ENCODE data around the gene CHPF2.

CHPF2 gene

GRCh38 chr7:151204383-151205032 is 27.8 kb upstream of the CHPF2 start:
- DNase-seq (ENCODE audit: low read depth in 2 of 2): no peak

DNA sequence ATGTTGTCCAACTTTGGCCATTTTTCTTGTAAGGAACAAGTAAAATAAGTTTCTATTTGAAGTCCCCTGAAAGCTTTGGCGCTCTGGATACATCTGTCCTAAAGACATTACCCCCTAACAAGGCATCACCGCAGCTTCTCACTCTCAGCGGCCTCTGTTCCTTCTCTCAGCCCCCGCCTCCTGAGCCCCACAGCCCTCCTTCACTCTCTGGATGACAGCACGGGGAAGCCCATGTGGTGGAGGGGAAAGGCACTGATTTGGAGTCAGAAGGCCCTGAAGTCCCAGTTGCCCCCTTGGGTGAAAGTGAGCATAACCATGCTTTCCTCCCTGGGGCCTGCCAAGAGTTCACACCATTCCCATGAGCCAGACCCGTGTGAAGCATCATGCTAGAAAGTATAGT is 26.6 kb upstream of the CHPF2 start:
- no peak for DNase-seq (ENCODE audit: low read depth in 2 of 2)

DNA sequence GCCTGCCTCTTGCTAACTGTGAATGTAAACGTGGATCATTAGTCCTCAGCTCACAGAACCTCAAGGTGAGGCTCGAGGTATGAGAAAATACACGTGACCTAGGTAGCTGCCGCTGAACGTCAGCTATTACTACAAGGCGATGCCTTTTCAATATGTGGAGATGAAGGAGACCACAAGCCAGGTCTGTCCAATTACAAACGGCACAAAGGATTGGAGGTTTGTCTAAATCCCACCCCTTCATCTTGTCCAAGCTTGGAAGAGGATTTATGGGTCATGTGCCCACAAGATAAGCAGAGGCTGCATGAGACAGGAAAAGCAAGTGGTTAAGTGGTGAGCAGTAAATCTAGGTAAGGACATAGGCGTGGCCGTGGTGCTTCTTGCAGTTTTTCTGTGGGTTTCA is 25.4 kb upstream of the CHPF2 start:
- no peak for DNase-seq (ENCODE audit: low read depth in 2 of 2)

- DNase-seq (ENCODE audit: low read depth in 2 of 2): no peak
Measured at GRCh38 chr7:151207315-151207714, 25.0 kb upstream of the CHPF2 start.

GRCh38 chr7:151207804-151208203 is 24.5 kb upstream of the CHPF2 start:
- no peak for DNase-seq (ENCODE audit: low read depth in 2 of 2)

DNA sequence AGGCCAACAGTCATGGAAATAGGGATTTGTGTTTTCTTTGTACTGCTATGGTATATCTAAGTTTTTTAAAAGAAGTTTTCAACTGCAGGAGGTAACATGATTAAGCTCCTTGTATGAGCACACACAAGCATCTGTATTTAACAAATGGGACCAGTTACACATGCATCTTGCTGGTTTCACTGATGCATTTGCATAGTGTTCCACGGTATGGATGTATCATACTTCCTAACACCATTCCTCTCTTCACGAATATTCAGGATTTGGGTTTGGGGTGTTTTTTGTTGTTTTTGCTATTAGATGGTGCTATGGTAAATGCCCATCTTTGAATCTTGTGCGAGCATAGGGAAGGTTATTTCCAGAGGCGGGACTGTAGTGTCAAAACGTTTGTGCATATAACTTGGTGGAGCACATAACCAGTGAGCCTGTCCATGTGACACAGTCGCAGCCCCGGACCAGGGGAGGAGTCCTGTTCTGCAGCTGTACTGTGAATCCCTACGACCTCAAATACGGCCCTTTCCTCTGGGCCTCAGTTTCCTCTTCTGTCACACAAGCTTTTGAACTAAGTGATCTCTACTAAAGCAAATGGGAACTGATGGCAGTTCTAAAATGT is 23.9 kb upstream of the CHPF2 start:
- DNase-seq (ENCODE audit: low read depth in 2 of 2): no peak

- DNase-seq (ENCODE audit: low read depth in 2 of 2): no peak
Measured at GRCh38 chr7:151209588-151209987, 22.7 kb upstream of the CHPF2 start.

DNA sequence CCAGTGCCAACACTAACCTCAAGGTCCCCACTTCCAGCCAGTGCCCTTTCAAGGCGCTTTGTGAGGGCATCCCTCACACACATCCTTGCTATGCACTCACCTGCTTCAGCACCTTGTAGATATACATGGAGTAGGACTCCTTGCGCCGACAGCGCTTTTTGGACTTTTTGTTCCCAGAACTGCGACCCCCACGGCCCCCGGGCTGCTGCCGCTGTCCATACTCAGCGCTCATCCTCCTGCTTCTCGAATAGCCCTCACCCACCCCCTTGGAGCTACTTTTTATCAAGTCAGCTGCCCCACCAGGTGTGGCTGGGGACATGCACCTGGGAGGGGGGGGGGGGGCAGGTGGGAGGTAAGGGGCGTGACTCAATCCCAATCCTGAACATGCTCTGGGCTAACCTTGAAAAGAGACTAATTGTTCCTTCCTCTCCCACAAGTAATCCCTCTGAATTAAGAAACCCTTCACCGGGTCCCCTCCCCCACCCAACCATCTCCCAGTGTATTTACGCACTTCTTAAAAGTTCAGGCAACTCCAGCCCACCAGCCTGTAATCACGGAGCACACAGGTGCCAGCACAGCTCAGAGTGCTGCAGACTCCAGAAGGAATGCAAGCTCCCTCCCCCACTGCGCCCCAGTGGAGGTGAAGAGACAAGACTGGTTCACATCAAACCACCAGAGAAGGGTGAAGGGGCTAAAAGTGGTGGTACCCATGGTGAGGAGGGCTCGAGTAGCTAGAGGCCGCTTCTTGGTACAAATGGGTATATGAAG is 22.0 kb upstream of the CHPF2 start, which contains the start of gene H2BK1:
Gene H2BK1, minus strand, starts transcription at position 402 of the 768 bp plus-strand sequence. Its CDS starts 170 bp downstream, at position 232.
- no peak for DNase-seq (ENCODE audit: low read depth in 2 of 2)

DNA sequence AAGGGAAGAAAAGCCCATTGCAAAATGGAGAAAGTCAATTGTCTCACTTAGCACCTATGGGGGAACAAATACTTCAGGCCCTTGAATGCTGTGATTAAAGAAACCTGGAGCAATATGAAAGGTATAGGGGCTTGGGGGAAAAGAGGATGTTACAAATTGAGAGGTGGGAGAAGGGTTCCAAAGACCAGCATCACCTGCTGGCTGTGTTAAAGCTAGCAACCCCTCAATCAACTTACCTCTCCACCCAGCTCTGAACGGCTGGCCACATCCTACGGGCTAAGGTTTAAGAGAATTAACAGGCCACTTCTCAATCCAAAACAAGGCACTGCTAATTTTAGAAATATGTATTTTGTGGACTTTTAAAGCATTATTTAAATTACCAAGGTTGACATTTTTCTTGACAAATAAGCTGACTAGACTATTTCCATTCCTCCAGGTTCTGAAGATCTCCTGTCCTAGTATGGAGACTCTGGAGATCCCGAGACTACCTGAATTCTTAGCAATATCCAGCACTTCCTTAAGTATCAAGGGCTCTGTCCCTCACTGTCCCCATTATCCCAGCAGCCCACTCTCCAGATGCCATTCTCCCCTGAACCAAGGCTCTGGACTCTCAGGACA is 21.0 kb upstream of the CHPF2 start:
- no peak for DNase-seq (ENCODE audit: low read depth in 2 of 2)

GRCh38 chr7:151212626-151213025 is 19.7 kb upstream of the CHPF2 start:
- DNase-seq (ENCODE audit: low read depth in 2 of 2): no peak

GRCh38 chr7:151213826-151214225 is 18.5 kb upstream of the CHPF2 start:
- DNase-seq (ENCODE audit: low read depth in 2 of 2): no peak

GRCh38 chr7:151215396-151215795 is 16.9 kb upstream of the CHPF2 start:
- DNase-seq (ENCODE audit: low read depth in 2 of 2): no peak

DNA sequence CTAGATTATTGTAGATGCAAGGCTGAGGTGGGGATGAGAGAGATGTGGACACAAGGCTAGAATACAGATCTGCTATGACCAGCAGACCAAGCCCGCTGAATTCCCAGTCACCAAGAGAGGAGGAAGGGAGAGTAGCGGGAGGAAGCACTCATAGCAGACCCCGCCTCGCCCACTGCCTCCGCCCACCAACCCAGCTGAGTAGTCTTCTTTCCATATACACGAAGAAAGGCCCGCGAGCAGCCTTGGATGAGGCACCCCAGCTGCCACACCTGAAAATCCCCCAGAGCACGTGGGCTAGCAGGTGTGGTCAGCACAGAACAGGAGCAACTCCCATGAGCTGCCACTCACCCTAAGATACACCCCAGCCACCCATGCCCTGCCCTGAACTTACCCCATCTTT is 14.1 kb upstream of the CHPF2 start:
- DNase-seq (ENCODE audit: low read depth in 2 of 2): no peak

- DNase-seq (ENCODE audit: low read depth in 2 of 2): no peak
Measured at GRCh38 chr7:151223728-151224127, 8.6 kb upstream of the CHPF2 start.

- DNase-seq (ENCODE audit: low read depth in 2 of 2): no peak
Measured at GRCh38 chr7:151225948-151226510, 6.3 kb upstream of the CHPF2 start.

GRCh38 chr7:151226560-151226874 is 5.8 kb upstream of the CHPF2 start:
- DNase-seq (ENCODE audit: low read depth in 2 of 2): no peak

DNA sequence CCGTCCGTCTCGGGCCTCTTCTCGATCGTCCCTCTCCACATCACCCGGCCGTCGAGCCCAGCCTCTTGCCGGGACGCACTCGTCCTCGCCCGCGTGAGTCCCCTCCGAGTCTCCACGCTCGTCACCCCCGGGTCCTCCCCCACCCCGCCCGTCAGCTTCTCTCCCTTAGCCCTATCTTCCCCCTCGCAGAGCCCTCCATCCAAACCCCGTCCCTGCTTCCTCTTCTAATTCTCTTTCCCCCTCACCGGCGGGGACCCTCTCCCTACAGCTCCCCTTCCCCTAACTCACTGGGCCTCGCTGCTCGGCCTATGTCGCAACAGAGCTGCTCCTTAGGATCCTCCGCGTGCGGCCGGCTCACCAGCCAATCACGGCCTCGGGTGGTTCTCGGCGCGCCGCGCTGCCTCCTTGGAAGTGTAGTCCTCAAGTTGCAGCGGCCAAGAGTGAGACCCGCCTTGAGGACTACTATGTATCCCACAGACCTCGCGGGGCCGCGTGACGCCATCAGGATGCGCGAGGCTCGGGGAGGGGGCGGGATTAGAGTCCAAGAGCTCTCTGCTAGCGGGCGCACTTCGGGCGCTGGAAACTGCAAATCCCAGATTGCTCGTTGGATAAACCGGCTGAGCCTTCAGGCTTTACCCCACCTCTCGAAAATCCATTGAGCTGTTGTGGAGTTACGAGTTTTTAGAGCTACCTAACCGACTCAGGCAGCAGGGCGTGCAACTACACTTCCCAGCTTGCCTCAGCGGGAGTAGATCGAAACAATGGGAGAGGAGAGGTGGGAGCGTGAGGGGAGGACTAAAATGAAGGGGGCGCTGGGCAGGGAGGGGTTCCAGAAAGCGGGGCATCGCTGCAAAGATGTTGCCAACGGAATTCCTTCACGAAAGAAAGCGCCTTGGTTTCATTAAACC is 5.2 kb upstream of the CHPF2 start, which contains the start of gene ABCF2:
Gene ABCF2, minus strand, starts transcription at position 331 of the 908 bp plus-strand sequence. CDS start 747 bp downstream, outside the sequence.
- DNase-seq (ENCODE audit: low read depth in 2 of 2): peak; percentile 97 to 99

- no peak for DNase-seq (ENCODE audit: low read depth in 2 of 2)
Measured at GRCh38 chr7:151228024-151228866, 4.0 kb upstream of the CHPF2 start.

- DNase-seq (ENCODE audit: low read depth in 2 of 2): no peak
Measured at GRCh38 chr7:151229249-151229648, 3.0 kb upstream of the CHPF2 start.

DNA sequence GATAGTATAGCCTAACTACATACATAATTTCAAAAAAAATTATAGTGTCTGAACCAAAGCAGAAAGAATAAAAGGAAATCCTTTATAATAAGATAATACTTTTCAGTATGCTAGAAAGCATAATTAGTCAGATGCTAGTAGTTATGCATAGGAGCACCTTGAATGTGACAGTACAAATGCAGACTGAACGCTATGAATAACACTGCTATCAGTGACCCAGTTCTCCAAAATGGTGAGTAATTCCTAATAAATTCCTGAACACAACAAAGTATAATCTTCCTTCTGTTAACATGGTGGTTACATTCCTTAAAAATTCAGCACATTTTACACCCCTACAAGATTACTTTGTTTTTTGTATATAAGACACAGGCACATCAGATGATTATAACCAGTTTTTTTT is 1.2 kb upstream of the CHPF2 start:
- no peak for DNase-seq (ENCODE audit: low read depth in 2 of 2)

Measured in activated CD8-positive, alpha-beta memory T cell treated with anti-CD3 and anti-CD28 coated beads for 4 hours (primary cell).